HEK293 (cell line): ENCODE measurements around the gene ZNF365.

Experiments used
- CTCF ChIP-seq: fragments of 450-650 bp; formaldehyde crosslinking; IDR thresholded peaks from 2 replicates; pipeline ENCODE4 v1.5.1; 2016; ENCODE audit warnings: missing biosample characterization, missing genetic modification characterization
- GLI4 ChIP-seq: fragments of 450-650 bp; formaldehyde crosslinking; IDR thresholded peaks from 2 replicates; pipeline ENCODE4 v1.5.1; 2016; ENCODE audit warnings: missing biosample characterization, missing genetic modification characterization
- REPIN1 ChIP-seq: fragments of 450-650 bp; formaldehyde crosslinking; IDR thresholded peaks from 2 replicates; pipeline ENCODE4 v1.5.1; 2017; ENCODE audit warnings: missing biosample characterization, missing genetic modification characterization, low read depth
- SP2 ChIP-seq: fragments of 450-650 bp; formaldehyde crosslinking; IDR thresholded peaks from 2 replicates; pipeline ENCODE4 v1.5.1; 2016; ENCODE audit warnings: missing biosample characterization, missing genetic modification characterization
- YY1 ChIP-seq: fragments of 450-650 bp; formaldehyde crosslinking; IDR thresholded peaks from 2 replicates; pipeline ENCODE4 v1.5.1; 2018; ENCODE audit warnings: missing biosample characterization, missing genetic modification characterization
- ZNF10 ChIP-seq: fragments of 450-650 bp; formaldehyde crosslinking; IDR thresholded peaks from 2 replicates; pipeline ENCODE4 v1.5.1; 2017; ENCODE audit warnings: missing biosample characterization, missing genetic modification characterization
- ZNF311 ChIP-seq: fragments of 450-650 bp; formaldehyde crosslinking; IDR thresholded peaks from 2 replicates; pipeline ENCODE4 v1.5.1; 2017; ENCODE audit warnings: missing biosample characterization, missing genetic modification characterization, borderline replicate concordance
- ZNF473 ChIP-seq: fragments of 450-650 bp; formaldehyde crosslinking; IDR thresholded peaks from 2 replicates; pipeline ENCODE4 v1.5.1; 2017; ENCODE audit warnings: missing biosample characterization, missing genetic modification characterization
- ZNF510 ChIP-seq: fragments of 450-650 bp; formaldehyde crosslinking; IDR thresholded peaks from 2 replicates; pipeline ENCODE4 v1.5.1; 2018; ENCODE audit warnings: mild to moderate bottlenecking, missing genetic modification characterization, missing biosample characterization; ENCODE audit not compliant: insufficient replicate concordance
- ZNF843 ChIP-seq: fragments of 450-650 bp; formaldehyde crosslinking; IDR thresholded peaks from 2 replicates; pipeline ENCODE4 v1.5.1; 2016; ENCODE audit warnings: missing biosample characterization, missing genetic modification characterization

GRCh38 chr10:62384057-62384446, 9.9 kb downstream of the ZNF365 start:
- TF ChIP-seq GLI4 (tag by site-specific recombination) (no peak), ZNF510 (tag by site-specific recombination) (no peak), CTCF (tag by site-specific recombination) (no peak), ZNF10 (no peak), SP2 (tag by site-specific recombination) (no peak), YY1 (tag by site-specific recombination) (no peak), REPIN1 (tag by site-specific recombination) (no peak), ZNF311 (no peak), ZNF473 (tag by site-specific recombination) (no peak), ZNF843 (tag by site-specific recombination) (no peak)
